GM12878 (cell line): ENCODE results near the gene FYTTD1. TPM values are rescaled to one million over a fixed set of nuclear protein-coding genes. Genes with fewer than 3 reads are reported as not detected.

Source experiments
- ATAC-seq: fragments of 200-7000 bp; cut with Tn5 transposase; 3 replicates; pipeline ENCODE4 v1.9.1; 2020; ENCODE audit warnings: mild to moderate bottlenecking, moderate library complexity
- BruUV-seq: library from RNA; stranded (reverse); fragments of 400-500 nt; replicated peaks from 2 replicates; lab custom pipeline; 2021; lab: Mats Ljungman, UMichigan
- CTCF ChIA-PET: fragments of 300-600 bp; sonication (Branson Sonifier 250); formaldehyde crosslinking; extraction: SDS; loops from one replicate; lab custom pipeline; 2021; ENCODE audit warnings: inconsistent platforms; lab: Yijun Ruan, JAX
- POLR2A ChIA-PET: fragments of 350-600 bp; formaldehyde crosslinking; extraction: SDS; loops from one replicate; lab custom pipeline; 2021; ENCODE audit warnings: inconsistent platforms; lab: Charles Lee
- RAD21 ChIA-PET: fragments of 300-600 bp; sonication (Branson Sonifier 250); formaldehyde crosslinking; loops from one replicate; lab custom pipeline; 2023; ENCODE audit warnings: antibody characterized with exemption; ENCODE audit not compliant: unreplicated experiment; lab: Charles Lee
- SMC1A ChIA-PET: fragments of 300-600 bp; sonication (Branson Sonifier 250); formaldehyde crosslinking; loops from one replicate; lab custom pipeline; 2023; ENCODE audit not compliant: unreplicated experiment, uncharacterized antibody; lab: Charles Lee
- DNase-seq: peaks from one replicate; pipeline ENCODE4 v3.0.0-alpha.2; 2011; ENCODE audit warnings: low read depth, low spot score
- FAIRE-seq: peaks from 3 replicates; lab custom pipeline; 2011; peaks lifted over from hg19 to GRCh38; lab: Jason Lieb, UNC
- H2AFZ ChIP-seq: 2 replicates; pipeline ENCODE4 v1.6.0; 2011; ENCODE audit warnings: low read depth, low read length, control low read depth; ENCODE audit not compliant: control insufficient read depth
- H3K27ac ChIP-seq: 2 replicates; pipeline ENCODE4 v1.5.1; 2011; ENCODE audit warnings: control low read depth; ENCODE audit not compliant: control insufficient read depth, insufficient read depth
- H3K27me3 ChIP-seq, 2 experiments: replicated peaks in 1 of 2; 2 replicates each; pipeline versions ENCODE4 v1.6.0 to v1.6.1; 2011; ENCODE audit warnings: low read length in 1 of 2; ENCODE audit not compliant: control insufficient read depth in 2 of 2, insufficient read depth in 2 of 2
- H3K36me3 ChIP-seq, 2 experiments: 2 replicates each; pipeline ENCODE4 v1.5.1; 2011; ENCODE audit warnings: low read length in 1 of 2; ENCODE audit not compliant: control insufficient read depth in 2 of 2, insufficient read depth in 2 of 2
- H3K4me1 ChIP-seq: 2 replicates; pipeline ENCODE4 v1.6.1; 2011; ENCODE audit warnings: mild to moderate bottlenecking, low read length, moderate library complexity, mixed read lengths; ENCODE audit not compliant: control insufficient read depth, insufficient read depth
- H3K4me2 ChIP-seq: 2 replicates; pipeline ENCODE4 v1.6.0; 2011; ENCODE audit warnings: control low read depth; ENCODE audit not compliant: control insufficient read depth, insufficient read depth
- H3K4me3 ChIP-seq: fragments of 200-600 bp; sonication (generic); 2 replicates; pipeline ENCODE4 v1.5.1; 2016
- H3K79me2 ChIP-seq: 2 replicates; pipeline ENCODE4 v1.6.0; 2011; ENCODE audit warnings: low read length; ENCODE audit not compliant: control insufficient read depth, insufficient read depth
- H3K9ac ChIP-seq: 2 replicates; pipeline ENCODE4 v1.8.0; 2011; ENCODE audit warnings: low read length, control low read depth, mixed read lengths; ENCODE audit not compliant: control insufficient read depth, insufficient read depth
- H3K9me3 ChIP-seq: replicated peaks from 3 replicates; pipeline ENCODE4 v1.5.1; 2011; ENCODE audit warnings: mild to moderate bottlenecking, low read length; ENCODE audit not compliant: control insufficient read depth, insufficient read depth
- H4K20me1 ChIP-seq: 2 replicates; pipeline ENCODE4 v1.6.0; 2011; ENCODE audit not compliant: control insufficient read depth, insufficient read depth
- CBFB ChIP-seq: IDR thresholded peaks from 2 replicates; pipeline ENCODE4 v1.6.1; 2016; ENCODE audit warnings: antibody characterized with exemption, low read depth
- CBX5 ChIP-seq: sonication (generic); IDR thresholded peaks from 2 replicates; pipeline ENCODE4 v1.6.1; 2016; ENCODE audit warnings: low read depth, moderate library complexity, mild to moderate bottlenecking, inconsistent platforms
- CTCF ChIP-seq, 3 experiments: IDR thresholded peaks in 2 of 3; conservative IDR thresholded peaks in 1 of 3; 2 replicates each; pipeline ENCODE4 v1.5.1; 2011; ENCODE audit warnings: low read depth in 3 of 3, low read length in 3 of 3, mild to moderate bottlenecking in 3 of 3, control low read depth in 2 of 3, moderate library complexity in 2 of 3, inconsistent platforms in 1 of 3, mixed read lengths in 1 of 3; ENCODE audit not compliant: control insufficient read depth in 2 of 3, insufficient read depth in 1 of 3; ENCODE audit errors: extremely low read depth in 1 of 3
- ETV6 ChIP-seq, 2 experiments: fragments of 450-650 bp in 1 of 2; IDR thresholded peaks in 1 of 2; conservative IDR thresholded peaks in 1 of 2; 2 replicates each; pipeline ENCODE4 v1.6.1; 2014; ENCODE audit warnings: antibody characterized with exemption in 1 of 2, borderline replicate concordance in 1 of 2, low read depth in 1 of 2, mild to moderate bottlenecking in 1 of 2, moderate library complexity in 1 of 2
- HDAC6 ChIP-seq: fragments of 200-600 bp; sonication (generic); IDR thresholded peaks from one replicate; pipeline ENCODE4 v1.8.0; 2017; ENCODE audit warnings: antibody characterized with exemption; ENCODE audit not compliant: unreplicated experiment
- HDGF ChIP-seq: fragments of 450-650 bp; IDR thresholded peaks from 2 replicates; pipeline ENCODE4 v1.6.1; 2016; ENCODE audit warnings: antibody characterized with exemption
- IRF4 ChIP-seq: IDR thresholded peaks from 2 replicates; pipeline ENCODE4 v1.6.1; 2011; ENCODE audit warnings: low read depth, low read length
- MXI1 ChIP-seq: fragments of 150-350 bp; IDR thresholded peaks from 2 replicates; pipeline ENCODE4 v1.6.1; 2011; ENCODE audit warnings: low read depth, mild to moderate bottlenecking, inconsistent platforms, low read length, improper control_type of control experiment
- RAD51 ChIP-seq: fragments of 450-650 bp; IDR thresholded peaks from 2 replicates; pipeline ENCODE4 v1.6.1; 2016; ENCODE audit warnings: moderate library complexity, mild to moderate bottlenecking, inconsistent platforms
- SMAD1 ChIP-seq: fragments of 450-650 bp; IDR thresholded peaks from 2 replicates; pipeline ENCODE4 v1.6.1; 2018; ENCODE audit warnings: mild to moderate bottlenecking, low read depth; ENCODE audit not compliant: partially characterized antibody
- SMARCA5 ChIP-seq: fragments of 450-650 bp; IDR thresholded peaks from 2 replicates; pipeline ENCODE4 v1.6.1; 2017; ENCODE audit warnings: mild to moderate bottlenecking
- USF2 ChIP-seq: IDR thresholded peaks from 2 replicates; pipeline ENCODE4 v1.6.1; 2011; ENCODE audit warnings: low read depth, low read length, improper control_type of control experiment, borderline replicate concordance
- ZNF687 ChIP-seq: fragments of 450-650 bp; IDR thresholded peaks from 2 replicates; pipeline ENCODE4 v1.6.1; 2017; ENCODE audit warnings: mild to moderate bottlenecking, moderate library complexity
- WGBS: methylation state at CpG from one replicate; pipeline ENCODE4 v1.1.6; 2016; ENCODE audit warnings: low lambda C conversion rate; ENCODE audit not compliant: insufficient replicate concordance, insufficient coverage; ENCODE audit errors: missing lambda C conversion rate; 5-methylcytosine and 5-hydroxymethylcytosine counted together
- in situ Hi-C: fragments of 300-500 bp; cut with MboI; formaldehyde crosslinking; loops from 9 replicates; pipeline ENCODE4 v1.14.3; 2018; ENCODE audit warnings: mixed read lengths
- intact Hi-C: fragments of 100-400 bp; cut with micrococcal nuclease; formaldehyde crosslinking; loops from one replicate; pipeline ENCODE4 v1.14.2; 2022; ENCODE audit not compliant: unreplicated experiment
- polyA plus RNA-seq, 11 experiments: library from polyadenylated mRNA; depleted of rRNA in 4 of 11; unstranded in 6 of 11; stranded (reverse) in 5 of 11; fragments of >200 nt; fragmentation: Nextera tagmentation in 4 of 11; fragmentation: Illumina TruSeq in 1 of 11; extraction: Ambion mirVana in 4 of 11; extraction: Trizol in 1 of 11; gene quantifications; 1 replicate in 1 of 11; 2 replicates in 10 of 11; pipeline versions ENCODE4 v1.2.1 to v1.2.3, GENCODE V29; 2011 to 2016; ENCODE audit warnings: inconsistent platforms in 2 of 11, missing spikeins in 2 of 11, low read depth in 1 of 11
- total RNA-seq, 4 experiments: library from RNA; depleted of rRNA in 3 of 4; stranded (reverse); fragments of >200 nt in 3 of 4; fragmentation: Illumina TruSeq in 1 of 4; extraction: Trizol in 1 of 4; gene quantifications; 2 replicates each; pipeline versions ENCODE4 v1.2.1 to v1.2.3, GENCODE V29; 2013 to 2021

Gene FYTTD1
- total and polyA plus RNA-seq, 10 of the 15 experiments (the other 5 are each of a cell fraction or from before 2014, with no cell fraction given), result 25.5 to 101 (median 59.4) TPM

- BruUV-seq, result no TSS peak
- intact Hi-C loops (no loop called here), in situ Hi-C loops (no loop called here)
- H3K9ac ChIP-seq, result no peak overlapping the region
- H3K4me1 ChIP-seq, result peaks cover 10% of the 10 kb centered on the region
- H3K4me2 ChIP-seq, result no peak overlapping the region
- H4K20me1 ChIP-seq, result no peaks in the 10 kb centered on the region
- H3K27ac ChIP-seq, result no peak overlapping the region
- ChIA-PET CTCF (interaction anchor here (0.9 to 2.9 kb wide), 3 partner anchors 10 to 30 kb away, joined by 3 to 8 read pairs (median 3); no protein-coding TSS in a partner anchor), SMC1A (no interaction called here), POLR2A (no interaction called here), RAD21 (no interaction called here)
- no peak overlapping the region for H2AFZ ChIP-seq
- ATAC-seq (no peak), FAIRE-seq (no peak), DNase-seq (no peak)
- H3K27me3 ChIP-seq, result no peaks in the 10 kb centered on the region
- H3K36me3 ChIP-seq, result peaks cover 1 to 29% of the 10 kb centered on the region in 2 experiments; a peak in 3 of 4 replicates
- 92% methylated on average over 8 of the region's 8 CpGs for WGBS
- no peaks in the 10 kb centered on the region for H3K79me2 ChIP-seq
- no peaks in the 10 kb centered on the region for H3K9me3 ChIP-seq
- H3K4me3 ChIP-seq, result no peak overlapping the region
- TF ChIP-seq CTCF (IDR thresholded peaks at IDR 0.05 in 2 of 3, conservative IDR thresholded peaks at IDR 0.05 in 1 of 3; ENCODE audit: control insufficient read depth in 2 of 3, extremely low read depth in 1 of 3, insufficient read depth in 1 of 3, low read depth in 3 of 3, low read length in 3 of 3) (no peak), RAD51 (no peak), ZNF687 (no peak), CBX5 (no peak), HDAC6 (no peak), IRF4 (no peak), CBFB (no peak), USF2 (no peak), ETV6 (conservative IDR thresholded peaks at IDR 0.05 in 1 of 2, IDR thresholded peaks at IDR 0.05 in 1 of 2; ENCODE audit: borderline replicate concordance in 1 of 2, low read depth in 1 of 2) (no peak), SMARCA5 (no peak), MXI1 (no peak), HDGF (no peak), SMAD1 (no peak)
Measured at GRCh38 chr3:197830967-197831313, 81.3 kb downstream of the FYTTD1 start.
